Measurements from ENCODE around the gene GNPAT.

GNPAT gene

GRCh38 chr1:231317306-231318014 is 76.4 kb downstream of the GNPAT start:
- H4K20me1 ChIP-seq (ENCODE audit: insufficient read depth) = no peaks in the 10 kb centered on the region
- no peak overlapping the region for H3K9ac ChIP-seq
- H3K79me2 ChIP-seq (ENCODE audit: insufficient read depth, low read depth) = no peaks in the 10 kb centered on the region
- no peaks in the 10 kb centered on the region for H3K36me3 ChIP-seq (ENCODE audit: insufficient read depth)
- H3K4me3 ChIP-seq (IDR thresholded peaks at IDR 0.05; ENCODE audit: insufficient read depth, low read depth, low read length) = no peak overlapping the region
- no peak overlapping the region for H2AFZ ChIP-seq (ENCODE audit: low read depth)
- no peak overlapping the region for H3K27ac ChIP-seq
- TF ChIP-seq, protein P1, sequence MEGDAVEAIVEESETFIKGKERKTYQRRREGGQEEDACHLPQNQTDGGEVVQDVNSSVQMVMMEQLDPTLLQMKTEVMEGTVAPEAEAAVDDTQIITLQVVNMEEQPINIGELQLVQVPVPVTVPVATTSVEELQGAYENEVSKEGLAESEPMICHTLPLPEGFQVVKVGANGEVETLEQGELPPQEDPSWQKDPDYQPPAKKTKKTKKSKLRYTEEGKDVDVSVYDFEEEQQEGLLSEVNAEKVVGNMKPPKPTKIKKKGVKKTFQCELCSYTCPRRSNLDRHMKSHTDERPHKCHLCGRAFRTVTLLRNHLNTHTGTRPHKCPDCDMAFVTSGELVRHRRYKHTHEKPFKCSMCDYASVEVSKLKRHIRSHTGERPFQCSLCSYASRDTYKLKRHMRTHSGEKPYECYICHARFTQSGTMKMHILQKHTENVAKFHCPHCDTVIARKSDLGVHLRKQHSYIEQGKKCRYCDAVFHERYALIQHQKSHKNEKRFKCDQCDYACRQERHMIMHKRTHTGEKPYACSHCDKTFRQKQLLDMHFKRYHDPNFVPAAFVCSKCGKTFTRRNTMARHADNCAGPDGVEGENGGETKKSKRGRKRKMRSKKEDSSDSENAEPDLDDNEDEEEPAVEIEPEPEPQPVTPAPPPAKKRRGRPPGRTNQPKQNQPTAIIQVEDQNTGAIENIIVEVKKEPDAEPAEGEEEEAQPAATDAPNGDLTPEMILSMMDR (conservative IDR thresholded peaks at IDR 0.05; ENCODE audit: low read depth, low read length) = no peak
- H3K27me3 ChIP-seq (ENCODE audit: insufficient read depth, low read depth) = no peaks in the 10 kb centered on the region
- no peak overlapping the region for H3K4me2 ChIP-seq
- H3K4me1 ChIP-seq (ENCODE audit: low read depth, poor library complexity, severe bottlenecking) = no peaks in the 10 kb centered on the region

DNA sequence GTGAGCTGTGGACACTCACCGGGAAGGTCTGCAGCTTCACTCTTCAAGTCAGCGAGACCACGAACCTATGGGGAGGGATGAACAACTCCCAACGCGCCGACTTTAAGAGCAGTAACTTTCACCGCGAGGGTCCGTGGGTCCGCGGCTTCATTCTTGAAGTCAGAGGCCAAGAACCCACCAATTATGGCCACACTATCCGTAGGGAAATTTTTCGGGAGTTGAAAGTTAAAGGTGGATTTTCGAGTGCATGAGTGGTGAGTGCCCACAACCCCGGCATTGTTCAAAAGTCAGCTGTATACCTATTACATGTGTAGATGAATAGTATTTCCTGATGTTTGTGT is 77.0 kb downstream of the GNPAT start:
- H3K4me2 ChIP-seq = no peak overlapping the region
- no peak overlapping the region for H3K4me3 ChIP-seq (IDR thresholded peaks at IDR 0.05; ENCODE audit: insufficient read depth, low read depth, low read length)
- TF ChIP-seq, protein P1 (conservative IDR thresholded peaks at IDR 0.05; ENCODE audit: low read depth, low read length) = no peak
- no peaks in the 10 kb centered on the region for H3K79me2 ChIP-seq (ENCODE audit: insufficient read depth, low read depth)
- no peak overlapping the region for H3K9ac ChIP-seq
- no peaks in the 10 kb centered on the region for H3K4me1 ChIP-seq (ENCODE audit: low read depth, poor library complexity, severe bottlenecking)
- H3K27me3 ChIP-seq (ENCODE audit: insufficient read depth, low read depth) = no peaks in the 10 kb centered on the region
- H4K20me1 ChIP-seq (ENCODE audit: insufficient read depth) = no peaks in the 10 kb centered on the region
- H3K27ac ChIP-seq = no peak overlapping the region
- H2AFZ ChIP-seq (ENCODE audit: low read depth) = no peak overlapping the region
- no peaks in the 10 kb centered on the region for H3K36me3 ChIP-seq (ENCODE audit: insufficient read depth)

DNA sequence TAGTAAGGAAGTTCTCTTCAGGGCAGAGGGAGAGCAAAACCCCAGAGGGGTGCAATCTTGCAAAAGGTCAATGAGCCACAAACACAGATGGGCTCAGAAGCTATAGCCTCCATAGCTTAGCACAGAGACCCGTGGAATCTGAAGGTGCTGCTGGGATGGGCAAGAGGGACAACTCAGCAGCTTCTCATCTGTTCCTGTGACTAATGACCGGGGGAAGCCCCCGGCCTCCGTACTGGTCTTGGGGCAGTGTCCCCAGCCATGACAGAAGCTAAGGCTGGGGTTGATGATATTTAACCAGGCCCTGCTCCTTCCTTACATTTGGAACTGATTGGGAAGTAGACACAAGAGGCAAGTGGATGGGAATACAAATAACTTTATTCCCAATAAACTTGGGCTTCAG is 77.6 kb downstream of the GNPAT start:
- H3K79me2 ChIP-seq (ENCODE audit: insufficient read depth, low read depth) = no peaks in the 10 kb centered on the region
- no peaks in the 10 kb centered on the region for H3K36me3 ChIP-seq (ENCODE audit: insufficient read depth)
- TF ChIP-seq, protein P1 (conservative IDR thresholded peaks at IDR 0.05; ENCODE audit: low read depth, low read length) = no peak

GRCh38 chr1:231319080-231319479 is 78.1 kb downstream of the GNPAT start:
- H3K4me1 ChIP-seq (ENCODE audit: low read depth, poor library complexity, severe bottlenecking) = no peaks in the 10 kb centered on the region
- H4K20me1 ChIP-seq (ENCODE audit: insufficient read depth) = no peaks in the 10 kb centered on the region
- TF ChIP-seq, protein P1 (conservative IDR thresholded peaks at IDR 0.05; ENCODE audit: low read depth, low read length) = no peak
- no peak overlapping the region for H3K4me3 ChIP-seq (IDR thresholded peaks at IDR 0.05; ENCODE audit: insufficient read depth, low read depth, low read length)
- H3K27ac ChIP-seq = no peak overlapping the region
- no peaks in the 10 kb centered on the region for H3K79me2 ChIP-seq (ENCODE audit: insufficient read depth, low read depth)
- H3K27me3 ChIP-seq (ENCODE audit: insufficient read depth, low read depth) = no peaks in the 10 kb centered on the region
- no peak overlapping the region for H2AFZ ChIP-seq (ENCODE audit: low read depth)
- H3K36me3 ChIP-seq (ENCODE audit: insufficient read depth) = no peaks in the 10 kb centered on the region
- H3K4me2 ChIP-seq = no peak overlapping the region
- H3K9ac ChIP-seq = no peak overlapping the region

More for the DNA sequence above, 77.6 kb downstream of the GNPAT start:
- H3K9ac ChIP-seq = no peak overlapping the region
- no peak overlapping the region for H3K27ac ChIP-seq
- H2AFZ ChIP-seq (ENCODE audit: low read depth) = no peak overlapping the region
- H3K4me2 ChIP-seq = no peak overlapping the region
- H4K20me1 ChIP-seq (ENCODE audit: insufficient read depth) = no peaks in the 10 kb centered on the region
- H3K27me3 ChIP-seq (ENCODE audit: insufficient read depth, low read depth) = no peaks in the 10 kb centered on the region
- H3K4me3 ChIP-seq (IDR thresholded peaks at IDR 0.05; ENCODE audit: insufficient read depth, low read depth, low read length) = no peak overlapping the region
- H3K4me1 ChIP-seq (ENCODE audit: low read depth, poor library complexity, severe bottlenecking) = no peaks in the 10 kb centered on the region
